A673 (cell line): Measurements from ENCODE around the gene FAM20A.

Source experiments
- CTCF ChIP-seq: fragments of 300-800, 200-600 bp; sonication (generic); conservative IDR thresholded peaks from 2 replicates; pipeline ENCODE4 v1.5.1; 2017; ENCODE audit warnings: low read depth, mild to moderate bottlenecking, antibody characterized with exemption, low read length, moderate library complexity, mixed read lengths
- EZH2 ChIP-seq: fragments of 200-600 bp; sonication (generic); IDR thresholded peaks from 2 replicates; pipeline ENCODE4 v1.6.1; 2017; ENCODE audit warnings: borderline replicate concordance, low read depth, mild to moderate bottlenecking, mixed read lengths, antibody characterized with exemption, low read length; ENCODE audit not compliant: poor library complexity, severe bottlenecking

DNA sequence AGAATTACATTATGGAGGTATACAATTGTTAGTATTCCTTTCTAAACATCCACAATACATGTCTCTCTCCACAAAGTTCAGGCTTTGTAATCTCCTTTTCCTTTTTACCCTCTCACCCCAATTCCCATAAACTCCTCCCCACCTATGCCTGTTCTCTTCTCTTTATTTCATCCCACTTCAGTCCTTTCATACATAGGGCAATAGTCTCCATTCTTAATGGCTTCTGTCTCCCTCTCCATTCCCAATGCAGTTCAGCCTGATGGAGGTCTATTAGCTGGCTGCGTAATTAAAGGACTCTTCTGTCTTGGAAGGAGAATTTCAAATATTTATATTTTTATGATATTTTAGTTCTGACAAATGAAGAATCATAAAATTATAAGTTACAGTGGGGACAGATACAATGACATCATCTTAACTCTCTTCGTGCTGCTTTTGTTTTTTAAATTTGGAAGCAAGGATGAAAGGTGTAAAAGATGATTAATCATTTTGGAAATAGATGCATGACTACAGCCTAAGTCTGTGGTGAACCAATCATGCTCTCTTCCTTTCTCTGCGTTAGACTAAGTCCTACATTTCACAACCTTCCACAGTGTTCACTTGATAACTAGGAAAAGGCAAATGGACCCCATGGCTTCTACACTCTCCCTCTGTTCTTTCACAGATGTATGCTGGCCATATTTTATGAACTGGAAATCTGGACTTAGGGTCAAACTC is 11.2 kb upstream of the FAM20A start:
- TF ChIP-seq EZH2 (no peak), CTCF (no peak)
